ENCODE results near the gene CSF2RB.

CSF2RB gene

GRCh38 chr22:36900225-36900624 lies 13.2 kb upstream of the CSF2RB start:
- DNase-seq (ENCODE audit: low read depth), result no peak
- no peak overlapping the region for H3K4me3 ChIP-seq (ENCODE audit: low read length)
- no peak for TF ChIP-seq CTCF (conservative IDR thresholded peaks at IDR 0.05; ENCODE audit: low read length)

GRCh38 chr22:36900880-36901279 lies 12.5 kb upstream of the CSF2RB start:
- DNase-seq (ENCODE audit: low read depth), result no peak
- no peak overlapping the region for H3K4me3 ChIP-seq (ENCODE audit: low read length)
- TF ChIP-seq CTCF (conservative IDR thresholded peaks at IDR 0.05; ENCODE audit: low read length), result no peak

GRCh38 chr22:36901411-36902142 lies 11.9 kb upstream of the CSF2RB start:
- H3K4me3 ChIP-seq (ENCODE audit: low read length), result no peak overlapping the region
- no peak for DNase-seq (ENCODE audit: low read depth)
- TF ChIP-seq CTCF (conservative IDR thresholded peaks at IDR 0.05; ENCODE audit: low read length), result no peak

- DNase-seq (ENCODE audit: low read depth), result no peak
- H3K4me3 ChIP-seq (ENCODE audit: low read length), result no peak overlapping the region
- no peak for TF ChIP-seq CTCF (conservative IDR thresholded peaks at IDR 0.05; ENCODE audit: low read length)
Measured at GRCh38 chr22:36902143-36902926, 11.1 kb upstream of the CSF2RB start.

GRCh38 chr22:36904260-36904880 lies 9.1 kb upstream of the CSF2RB start:
- DNase-seq (ENCODE audit: low read depth), result no peak
- no peak for TF ChIP-seq CTCF (conservative IDR thresholded peaks at IDR 0.05; ENCODE audit: low read length)
- no peak overlapping the region for H3K4me3 ChIP-seq (ENCODE audit: low read length)

- TF ChIP-seq CTCF (conservative IDR thresholded peaks at IDR 0.05; ENCODE audit: low read length), result no peak
- no peak overlapping the region for H3K4me3 ChIP-seq (ENCODE audit: low read length)
- no peak for DNase-seq (ENCODE audit: low read depth)
Measured at GRCh38 chr22:36907253-36908195, 5.9 kb upstream of the CSF2RB start.

Measured in AG10803 (cell line).